ENCODE data around the gene CTTN.
A peak's percentile ranks its signal among the peaks of the same experiment; 100 is the strongest.

Gene CTTN

DNA sequence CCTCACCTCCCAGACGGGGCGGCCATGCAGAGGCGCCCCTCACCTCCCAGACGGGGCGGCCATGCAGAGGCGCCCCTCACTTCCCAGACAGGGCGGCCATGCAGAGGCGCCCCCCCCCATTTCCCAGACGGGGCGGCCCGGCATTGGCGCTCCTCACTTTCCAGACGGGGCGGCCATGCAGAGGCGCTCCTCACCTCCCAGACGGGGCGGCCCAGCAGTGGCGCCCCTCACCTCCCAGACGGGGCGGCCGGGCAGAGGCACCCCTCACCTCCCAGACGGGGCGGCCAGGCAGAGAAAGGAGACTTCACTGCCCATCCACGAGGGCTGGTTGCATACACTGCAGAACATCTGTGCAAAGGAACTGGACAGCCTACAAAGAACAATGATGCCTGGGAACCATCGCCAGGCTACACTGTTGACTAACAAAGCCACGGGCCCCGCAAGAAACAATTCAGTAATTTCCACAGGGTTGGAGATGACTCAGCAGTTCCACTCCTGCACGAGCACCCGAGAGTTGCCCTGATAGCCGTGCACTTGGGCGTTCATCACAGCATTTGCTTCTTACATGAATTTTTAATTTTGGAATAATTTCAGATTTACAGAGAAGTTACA lies 58.7 kb downstream of the CTTN start:
- DNase-seq, result no peak

DNA sequence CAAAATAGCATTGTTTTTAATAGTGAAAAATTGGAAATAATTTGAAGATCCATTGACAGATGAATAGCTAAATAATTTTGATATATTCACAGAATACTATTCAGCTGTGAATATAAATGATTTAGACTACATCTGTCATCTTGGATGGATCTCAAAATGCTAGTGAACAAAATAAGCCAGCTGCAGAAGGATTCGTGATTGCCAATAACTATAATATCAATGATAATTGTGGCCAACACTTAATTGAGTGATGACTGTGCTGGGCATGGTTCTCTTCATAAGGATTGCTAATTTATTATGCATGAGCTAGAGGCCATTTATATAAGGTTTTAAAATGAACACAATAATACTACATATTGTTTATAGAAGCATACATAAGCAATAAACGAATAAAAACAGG lies 60.4 kb downstream of the CTTN start:
- no peak for DNase-seq

DNA sequence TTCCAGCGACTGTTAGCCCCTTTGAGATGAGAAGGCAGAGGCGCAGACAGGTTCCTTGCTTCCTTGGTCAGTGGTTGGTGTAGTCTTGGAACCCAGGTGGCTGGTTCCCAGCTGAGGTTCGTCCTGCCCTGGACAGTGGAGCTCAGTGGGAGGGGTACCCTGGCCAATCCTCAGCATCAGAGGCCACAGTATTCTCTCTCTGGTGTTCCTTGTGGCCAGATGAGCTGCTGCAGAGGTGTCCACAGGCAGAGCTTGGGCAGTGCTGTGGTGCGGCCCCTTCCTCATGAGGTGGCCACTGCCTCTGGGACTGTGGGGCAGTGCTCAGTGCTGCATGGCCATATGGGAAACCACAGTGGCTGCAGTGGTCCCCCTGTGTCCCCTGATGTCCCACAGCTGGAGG lies 61.8 kb downstream of the CTTN start:
- DNase-seq, result no peak

DNA sequence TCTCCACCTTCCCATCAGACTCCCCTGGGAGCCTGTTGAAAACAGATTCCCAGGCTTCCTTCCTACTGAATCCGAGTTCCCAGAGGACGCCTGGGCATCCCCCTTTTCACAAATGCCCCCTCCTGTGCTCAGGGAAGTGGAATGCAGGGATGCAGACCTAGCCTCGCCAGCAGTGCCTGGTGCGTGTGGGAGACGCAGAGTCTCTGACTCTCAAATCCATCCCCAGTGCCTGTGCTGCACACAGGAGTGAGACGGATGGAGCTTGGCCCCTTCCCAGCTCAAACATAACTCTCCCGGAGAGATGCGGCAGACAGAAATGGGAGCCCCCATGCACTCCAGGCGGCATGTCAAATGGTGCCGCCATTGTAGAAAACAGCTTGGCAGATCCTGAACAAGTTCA lies 62.6 kb downstream of the CTTN start:
- DNase-seq, result peak; percentile 25

DNA sequence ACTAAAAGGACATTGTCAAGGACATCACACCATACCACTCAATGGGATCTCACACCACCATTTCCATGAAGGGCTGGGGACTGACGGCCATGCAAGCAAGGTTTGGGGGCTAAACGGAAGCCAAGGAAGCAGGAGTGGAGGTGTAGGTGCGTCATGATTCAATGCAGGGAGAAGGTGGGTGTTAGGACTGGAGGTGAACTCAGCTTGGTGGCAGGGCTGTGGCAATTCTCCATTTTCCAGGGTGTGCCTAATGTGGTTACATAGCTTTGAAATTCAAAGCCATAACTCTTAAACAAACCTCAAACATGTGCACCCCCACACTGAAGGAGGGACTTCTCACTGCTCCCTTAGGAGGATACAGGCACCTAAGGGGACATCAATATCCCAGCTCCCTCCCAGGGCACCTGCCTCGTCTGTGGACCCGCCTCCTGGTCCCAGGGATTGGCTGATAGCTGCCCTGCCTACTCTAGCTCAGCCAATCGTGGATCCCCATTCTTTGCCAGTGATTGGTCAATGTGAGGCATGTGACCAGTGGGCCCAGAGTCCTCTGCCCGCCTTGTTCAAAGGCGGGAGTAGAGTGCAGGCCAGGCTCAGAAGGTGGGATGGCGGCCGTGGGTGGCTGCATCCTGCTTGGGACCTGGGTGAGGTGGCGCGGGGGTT lies 64.6 kb downstream of the CTTN start:
- no peak for DNase-seq

DNA sequence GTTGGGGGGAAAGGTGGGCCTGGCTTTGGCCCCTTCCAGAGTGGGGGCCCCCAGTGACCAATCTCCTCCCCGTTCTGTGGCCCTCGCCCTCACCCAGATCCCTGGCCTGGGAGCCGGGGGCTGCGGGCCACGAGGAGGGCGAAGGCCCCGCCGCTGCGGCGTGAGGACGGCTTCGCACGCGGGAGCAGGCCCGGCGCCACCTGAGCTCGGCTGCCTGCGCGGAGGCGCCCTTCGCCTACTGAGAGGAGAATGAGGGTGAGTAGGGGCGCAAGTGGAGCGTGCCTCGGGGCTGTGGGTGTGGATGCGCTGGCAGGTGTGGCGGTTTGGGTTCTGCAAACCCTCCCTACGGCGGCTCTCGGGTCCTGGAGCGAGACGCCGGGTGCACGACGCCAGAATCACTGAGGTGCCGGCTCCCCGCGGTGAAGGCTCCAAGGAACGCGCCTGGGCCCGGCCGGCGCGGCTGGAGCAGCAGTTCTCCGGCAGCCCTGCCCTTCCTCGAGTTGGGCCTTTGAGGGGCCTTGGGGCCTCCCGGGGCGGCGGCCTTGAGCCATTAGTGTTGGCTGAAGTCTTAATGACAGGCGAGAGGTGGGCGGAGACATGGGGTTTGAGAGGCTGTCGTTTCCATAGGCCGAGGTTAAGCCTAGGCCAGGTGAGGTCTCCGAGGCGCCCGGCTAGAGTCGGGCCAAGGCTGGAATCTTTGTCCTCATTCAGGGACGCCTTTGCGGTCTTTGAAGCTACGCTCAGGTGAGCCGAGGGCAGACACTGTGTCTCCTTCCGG lies 65.3 kb downstream of the CTTN start:
- no peak for DNase-seq

- no peak for DNase-seq
Observed at GRCh38 chr11:70464509-70465361, 66.4 kb downstream of the CTTN start.

- no peak for DNase-seq
Observed at GRCh38 chr11:70466154-70466553, 67.8 kb downstream of the CTTN start.

DNA sequence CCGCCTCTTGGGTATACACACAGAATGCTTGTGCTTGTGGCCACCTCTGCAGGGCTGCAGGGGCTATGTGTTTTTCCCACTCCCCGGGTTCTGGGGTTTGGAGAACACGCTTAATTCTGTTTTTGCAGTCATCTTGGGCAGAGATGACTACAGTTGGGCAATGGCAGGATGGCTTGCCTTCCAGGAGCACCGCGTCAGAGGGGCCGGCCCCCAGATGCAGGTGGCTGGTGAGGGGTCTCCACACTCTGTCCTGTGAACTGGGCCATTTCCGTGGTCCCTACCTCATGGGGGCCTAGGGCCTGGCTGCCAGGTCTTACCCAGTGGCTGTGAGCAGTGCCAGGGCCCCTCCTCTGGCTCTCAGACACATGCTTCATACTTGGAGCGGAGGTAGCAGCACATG lies 68.3 kb downstream of the CTTN start:
- DNase-seq, result no peak

DNA sequence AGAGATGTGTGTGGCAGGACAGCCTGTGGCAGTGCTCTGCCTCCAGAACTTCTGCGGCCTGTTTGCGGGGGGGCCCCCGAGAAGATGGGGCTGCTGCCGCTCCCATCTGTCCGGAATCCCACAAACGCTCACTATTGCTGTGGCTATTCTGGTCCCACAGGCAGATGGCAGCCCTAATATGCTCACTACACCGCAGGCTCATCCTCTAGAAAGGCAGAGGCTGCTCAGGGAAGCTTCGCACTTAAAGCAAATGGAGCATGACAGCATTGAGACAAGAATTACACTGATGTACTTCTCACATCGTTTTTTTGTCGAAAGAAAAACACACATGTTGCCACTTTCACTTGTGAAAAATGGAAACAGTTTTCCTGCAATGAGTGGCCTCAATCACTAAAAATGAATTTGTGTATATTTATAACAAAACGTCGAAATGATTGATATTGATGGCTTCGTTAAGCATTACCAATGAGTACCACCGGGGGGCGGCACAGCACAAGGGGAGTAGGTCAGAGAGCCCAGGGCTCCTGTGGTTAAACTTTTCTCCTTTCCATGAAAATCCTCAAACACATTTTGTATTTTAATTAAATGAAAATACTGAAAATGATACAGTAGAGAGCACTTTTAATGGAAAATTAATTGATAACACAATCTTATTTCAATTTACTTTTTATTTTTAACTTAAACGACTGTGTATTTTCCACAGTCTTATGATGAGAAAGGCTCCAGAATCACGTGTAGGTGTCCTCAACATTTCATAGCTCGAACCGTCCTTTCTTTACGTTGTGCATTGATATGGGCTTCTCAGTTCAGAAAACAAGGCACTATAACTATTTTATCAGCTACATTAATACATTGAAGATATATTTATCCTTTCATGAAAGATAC lies 69.1 kb downstream of the CTTN start:
- DNase-seq, result peak; percentile 79

DNA sequence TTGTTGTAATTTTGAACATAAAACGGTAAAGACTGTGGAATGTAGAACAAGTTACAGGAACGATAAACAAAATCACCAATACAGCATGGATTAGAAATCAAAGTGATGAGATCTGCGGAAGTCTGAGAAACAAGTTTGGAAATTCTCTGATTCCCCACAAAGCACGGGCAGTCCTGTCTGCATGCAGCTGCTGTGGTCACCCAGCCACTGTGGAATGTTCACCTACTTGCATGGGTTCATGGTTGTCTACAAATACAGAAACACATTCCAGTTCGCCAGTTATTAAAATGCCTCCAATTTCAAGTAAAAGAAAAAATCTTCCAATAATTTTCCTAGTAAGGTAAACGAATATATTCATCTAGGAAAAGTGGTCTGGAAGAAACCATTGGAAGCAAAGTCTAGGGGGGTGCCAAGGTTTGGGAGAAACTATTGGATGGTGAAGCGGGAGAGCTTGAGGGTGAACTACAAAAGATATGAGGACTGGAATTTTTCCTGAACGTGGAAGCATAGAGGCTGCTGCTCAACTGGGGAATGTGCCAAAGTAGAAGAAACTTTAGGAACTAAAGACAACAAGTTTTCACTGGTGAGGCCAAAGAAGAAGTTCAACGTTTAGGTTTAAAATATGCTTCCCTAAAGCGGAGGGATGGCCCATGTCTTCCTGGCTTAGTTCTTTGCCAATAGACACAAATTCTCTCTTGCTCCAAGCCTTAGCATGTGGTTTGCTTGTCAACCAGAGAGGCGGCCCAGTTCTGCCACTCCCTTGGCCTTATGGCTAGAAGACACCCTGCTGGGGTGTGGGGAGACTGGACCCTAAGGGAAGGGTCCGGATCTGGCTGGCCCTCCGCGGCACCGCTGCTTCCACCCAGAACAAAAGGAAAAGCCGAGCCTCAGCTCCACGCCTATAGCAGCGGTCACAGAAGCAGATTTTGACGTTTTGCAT lies 70.2 kb downstream of the CTTN start:
- DNase-seq, result no peak

DNA sequence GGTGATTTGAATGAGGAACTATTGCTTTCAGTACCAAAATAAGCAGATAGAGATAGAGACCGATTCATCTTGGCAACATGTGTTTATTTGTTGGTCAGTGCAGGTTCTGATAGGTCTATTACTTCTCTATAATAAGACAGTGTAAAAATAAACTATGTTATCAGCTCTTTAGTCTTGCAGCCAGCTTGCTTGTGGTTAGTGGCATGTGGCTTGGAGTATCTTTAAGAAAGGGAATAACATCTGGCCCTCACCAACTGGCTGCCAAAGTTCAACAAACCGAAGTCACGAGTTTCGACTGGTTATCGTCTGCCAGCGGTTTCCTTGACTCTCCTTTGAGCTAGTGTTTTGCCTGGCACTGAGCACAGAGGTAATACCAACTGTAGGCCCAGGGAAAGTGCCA lies 71.8 kb downstream of the CTTN start:
- DNase-seq, result no peak

DNA sequence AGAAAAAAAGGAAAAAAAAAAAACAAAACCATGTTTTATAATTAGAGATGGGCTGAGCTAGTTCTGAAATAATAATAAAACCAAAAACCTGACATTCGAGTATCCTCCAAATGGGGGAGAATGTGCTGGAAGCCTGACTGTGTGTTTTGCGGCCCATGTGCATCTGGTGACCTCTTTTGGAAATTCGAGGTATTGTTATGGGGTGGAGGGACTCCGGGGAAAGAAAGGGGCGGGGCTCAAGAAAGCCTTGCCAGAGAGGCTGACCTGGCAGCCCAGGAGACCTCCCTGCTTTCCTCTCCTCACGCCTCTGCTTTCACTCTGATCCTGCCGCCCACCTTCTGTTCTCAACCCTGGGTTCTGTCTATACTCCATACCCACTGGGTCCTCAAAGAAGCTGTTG lies 72.9 kb downstream of the CTTN start:
- no peak for DNase-seq

DNA sequence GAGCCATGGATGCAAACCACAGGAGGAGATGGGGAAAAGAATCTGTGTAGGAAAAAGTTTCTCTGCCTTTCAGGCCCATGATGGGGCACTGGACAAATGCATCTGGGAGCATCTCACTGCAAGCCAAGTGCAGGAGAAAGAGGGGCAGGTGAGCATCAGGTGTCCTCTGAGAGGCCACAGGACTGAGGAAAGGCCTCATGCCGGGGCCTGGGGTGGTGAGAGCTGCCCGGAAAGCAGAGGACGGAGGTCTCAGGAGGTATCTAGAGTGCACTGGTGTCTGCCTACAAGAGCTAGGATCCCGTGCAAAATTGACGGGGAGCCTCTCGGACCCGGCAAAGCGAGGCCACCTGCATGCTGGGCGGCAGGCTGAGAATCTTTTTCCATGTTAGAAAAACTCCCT lies 73.9 kb downstream of the CTTN start:
- DNase-seq, result no peak

GRCh38 chr11:70473186-70473872 lies 75.0 kb downstream of the CTTN start:
- DNase-seq, result no peak

GRCh38 chr11:70473873-70474690 lies 75.8 kb downstream of the CTTN start:
- no peak for DNase-seq

DNA sequence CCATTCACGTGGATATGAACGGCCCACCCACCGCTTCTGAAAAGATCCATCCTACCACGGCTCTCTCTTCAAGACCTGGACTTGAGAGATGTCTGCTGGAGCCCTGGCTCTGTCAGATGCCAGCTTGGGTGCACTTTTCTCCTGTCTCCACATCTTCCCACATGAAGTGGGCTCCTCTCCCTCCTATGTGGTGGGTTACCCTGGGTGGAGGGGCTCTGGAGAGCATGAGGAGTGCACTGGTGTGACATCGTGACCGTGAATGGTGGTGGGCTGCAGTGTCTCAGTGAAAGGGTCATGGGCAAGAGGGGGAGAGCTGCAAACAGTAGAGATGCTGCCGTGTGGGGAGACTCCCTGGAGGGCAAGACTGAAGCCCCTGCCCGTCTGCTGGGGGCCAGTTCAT lies 76.4 kb downstream of the CTTN start:
- DNase-seq, result no peak

DNA sequence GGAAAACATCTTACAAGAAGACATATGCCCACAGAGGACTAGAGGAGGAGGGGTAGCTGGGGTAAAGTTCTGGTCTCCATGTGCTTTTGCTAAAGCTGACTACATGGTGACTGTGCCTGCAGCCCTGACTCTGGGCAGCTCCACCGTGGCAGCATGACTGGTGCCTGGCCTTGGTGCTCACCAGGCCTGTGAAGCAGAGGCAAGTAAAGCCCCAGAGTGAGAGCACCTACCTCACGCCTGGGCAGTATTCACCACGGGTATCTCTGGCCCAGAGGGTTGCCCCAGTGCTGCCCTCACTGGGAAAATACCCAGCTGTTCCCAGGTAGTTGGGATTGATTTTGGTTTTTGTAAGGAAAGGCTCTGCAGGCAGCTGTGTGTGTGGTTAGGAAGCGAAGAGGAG lies 78.3 kb downstream of the CTTN start:
- DNase-seq, result no peak

- DNase-seq, result no peak
Observed at GRCh38 chr11:70477176-70477575, 78.8 kb downstream of the CTTN start.

DNA sequence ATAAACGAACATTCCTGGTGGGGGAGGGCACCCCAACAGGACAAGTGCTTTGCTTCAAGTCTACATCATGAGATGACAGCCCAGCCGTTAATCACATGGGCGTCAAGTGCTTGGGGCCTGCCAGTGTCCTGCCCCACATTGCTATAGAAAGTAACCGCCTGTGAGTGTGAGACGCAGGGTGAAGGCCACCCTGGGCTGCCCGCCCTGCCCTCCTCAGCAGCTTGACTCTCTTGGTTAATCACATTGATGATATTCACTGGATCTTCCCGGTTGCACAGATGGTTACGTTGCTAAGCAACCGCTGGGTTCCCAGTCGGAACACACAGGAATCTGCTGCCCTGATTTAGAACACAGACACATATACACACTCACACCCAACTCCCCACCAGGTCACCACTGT lies 79.3 kb downstream of the CTTN start:
- DNase-seq, result peak; percentile 29

All from NCI-H1092 treated with DMSO at 0.1 percent for 48 hours (cell line).